Endothelial cell of umbilical vein (primary cell): ENCODE data around the gene COL5A1. TPM values are rescaled to one million over a fixed set of nuclear protein-coding genes. Genes with fewer than 3 reads are reported as not detected.

Experiments used
- BruUV-seq: library from RNA; stranded (reverse); fragments of 400-500 nt; replicated peaks from 2 replicates; lab custom pipeline; 2021; lab: Mats Ljungman, UMichigan
- CTCF ChIA-PET: fragments of 300-600, 350-600 bp; sonication (Branson Sonifier 250); formaldehyde crosslinking; loops from one replicate; lab custom pipeline; 2021; ENCODE audit warnings: antibody characterized with exemption, inconsistent platforms; lab: Charles Lee
- POLR2A ChIA-PET: fragments of 300-600, 350-600 bp; sonication (Branson Sonifier 250); formaldehyde crosslinking; loops from one replicate; lab custom pipeline; 2021; ENCODE audit warnings: antibody characterized with exemption, inconsistent platforms; lab: Charles Lee
- DNase-seq: peaks from one replicate; pipeline ENCODE4 v3.0.0-alpha.2; 2011; ENCODE audit warnings: low read depth, low spot score
- FAIRE-seq: peaks from 2 replicates; lab custom pipeline; 2011; peaks lifted over from hg19 to GRCh38; lab: Jason Lieb, UNC
- H2AFZ ChIP-seq: 2 replicates; pipeline ENCODE4 v1.6.0; 2012; ENCODE audit warnings: low read depth, low read length, control low read depth, inconsistent platforms
- H3K27ac ChIP-seq: 2 replicates; pipeline ENCODE4 v1.5.1; 2011; ENCODE audit warnings: low read depth, mild to moderate bottlenecking, control low read depth, low read length, moderate library complexity; ENCODE audit not compliant: insufficient read depth
- H3K27me3 ChIP-seq, 2 experiments: 2 replicates each; pipeline versions ENCODE4 v1.6.0 to v1.6.1; 2011; ENCODE audit warnings: low read length in 2 of 2, mixed read lengths in 1 of 2; ENCODE audit not compliant: control insufficient read depth in 2 of 2, insufficient read depth in 2 of 2
- H3K36me3 ChIP-seq, 2 experiments: 2 replicates in 1 of 2; 3 replicates in 1 of 2; pipeline ENCODE4 v1.5.1; 2011; ENCODE audit warnings: low read length in 2 of 2, mild to moderate bottlenecking in 1 of 2, moderate library complexity in 1 of 2; ENCODE audit not compliant: control insufficient read depth in 2 of 2, insufficient read depth in 2 of 2; ENCODE audit errors: extremely low read depth in 1 of 2
- H3K4me1 ChIP-seq: 3 replicates; pipeline ENCODE4 v1.5.1; 2011; ENCODE audit warnings: mild to moderate bottlenecking, low read length; ENCODE audit not compliant: control insufficient read depth, insufficient read depth; ENCODE audit errors: extremely low read depth
- H3K4me2 ChIP-seq: 2 replicates; pipeline ENCODE4 v1.6.1; 2011; ENCODE audit warnings: low read length, control low read depth, mixed read lengths; ENCODE audit not compliant: insufficient read depth
- H3K4me3 ChIP-seq, 3 experiments: fragments of 200-600 bp in 1 of 3; sonication (generic), shearing (Covaris generic) in 1 of 3; replicated peaks in 1 of 3; 2 replicates each; pipeline ENCODE4 v1.5.1; 2011 to 2016; ENCODE audit warnings: control low read depth in 3 of 3, low read length in 3 of 3, mild to moderate bottlenecking in 2 of 3, inconsistent platforms in 1 of 3, low read depth in 1 of 3, moderate library complexity in 1 of 3; ENCODE audit not compliant: insufficient read depth in 1 of 3
- H3K79me2 ChIP-seq: 2 replicates; pipeline ENCODE4 v1.6.0; 2012; ENCODE audit warnings: low read length, inconsistent platforms; ENCODE audit not compliant: control insufficient read depth, insufficient read depth
- H3K9ac ChIP-seq: replicated peaks from 2 replicates; pipeline ENCODE3; 2011; ENCODE audit warnings: low read length, control low read depth; ENCODE audit not compliant: insufficient read depth; ENCODE audit errors: extremely low read depth
- H3K9me1 ChIP-seq: replicated peaks from 3 replicates; pipeline ENCODE4 v1.6.0; 2011; ENCODE audit warnings: mild to moderate bottlenecking, low read length; ENCODE audit not compliant: control insufficient read depth, insufficient read depth; ENCODE audit errors: extremely low read depth
- H3K9me3 ChIP-seq: replicated peaks from 2 replicates; pipeline ENCODE4 v1.5.1; 2012; ENCODE audit warnings: low read length, inconsistent platforms; ENCODE audit not compliant: control insufficient read depth, insufficient read depth
- H4K20me1 ChIP-seq: replicated peaks from 2 replicates; pipeline ENCODE3; 2011; ENCODE audit warnings: mild to moderate bottlenecking, low read length; ENCODE audit not compliant: control insufficient read depth, insufficient read depth; ENCODE audit errors: extremely low read depth
- CTCF ChIP-seq, 2 donors: IDR thresholded peaks; 1 replicate in 1 of 2; 2 replicates in 1 of 2; pipeline ENCODE4 v1.5.1; 2011; ENCODE audit warnings: low read length in 2 of 2, mild to moderate bottlenecking in 2 of 2, moderate library complexity in 2 of 2, control low read depth in 1 of 2, inconsistent platforms in 1 of 2, low read depth in 1 of 2; ENCODE audit not compliant: insufficient read depth in 1 of 2; ENCODE audit errors: extremely low read depth in 1 of 2
- EZH2 ChIP-seq: IDR thresholded peaks from 2 replicates; pipeline ENCODE4 v1.6.1; 2012; ENCODE audit warnings: borderline replicate concordance, low read depth, mild to moderate bottlenecking, moderate library complexity, low read length, inconsistent platforms; ENCODE audit not compliant: severe bottlenecking
- FOS ChIP-seq: IDR thresholded peaks from 2 replicates; pipeline ENCODE4 v1.6.1; 2011; ENCODE audit warnings: mild to moderate bottlenecking, low read length, moderate library complexity, borderline replicate concordance; ENCODE audit not compliant: insufficient read depth
- GATA2 ChIP-seq: IDR thresholded peaks from 2 replicates; pipeline ENCODE4 v1.7.0; 2011; ENCODE audit warnings: low read depth, mild to moderate bottlenecking, moderate library complexity, mixed read lengths, low read length; ENCODE audit not compliant: insufficient read length, insufficient read depth
- JUN ChIP-seq: IDR thresholded peaks from 2 replicates; pipeline ENCODE4 v1.6.1; 2011; ENCODE audit warnings: borderline replicate concordance, low read depth; ENCODE audit not compliant: insufficient read length, insufficient read depth
- MAX ChIP-seq: IDR thresholded peaks from 2 replicates; pipeline ENCODE4 v1.6.1; 2011; ENCODE audit not compliant: insufficient read depth, insufficient read length
- MYC ChIP-seq: IDR thresholded peaks from one replicate; pipeline ENCODE4 v1.6.1; 2011; ENCODE audit warnings: mild to moderate bottlenecking, low read depth, low read length
- POLR2A ChIP-seq: IDR thresholded peaks from 2 replicates; pipeline ENCODE4 v1.6.1; 2012; ENCODE audit warnings: low read depth, mild to moderate bottlenecking, control low read depth, low read length
- POLR2AphosphoS5 ChIP-seq: IDR thresholded peaks from 2 replicates; pipeline ENCODE4 v1.6.1; 2012; ENCODE audit warnings: low read depth, mild to moderate bottlenecking, control low read depth, low read length, moderate library complexity; ENCODE audit not compliant: insufficient read depth
- dilution Hi-C: fragments of 300-500 bp; cut with MboI; formaldehyde crosslinking; loops from one replicate; pipeline ENCODE4 v1.15.0; 2019; ENCODE audit warnings: low sequenced_read_pairs; ENCODE audit not compliant: extremely low pct_ligation_motif_present
- intact Hi-C: fragments of 100-400 bp; cut with micrococcal nuclease; formaldehyde crosslinking; loops from one replicate; pipeline ENCODE4 v1.10.0; 2022
- polyA plus RNA-seq, 4 experiments: library from polyadenylated mRNA; depleted of rRNA in 3 of 4; stranded (reverse) in 3 of 4; unstranded in 1 of 4; fragments of >200 nt; gene quantifications; 2 replicates each; pipeline versions ENCODE4 v1.2.1 to v1.2.3, GENCODE V29; 2011 to 2012; ENCODE audit warnings: missing spikeins in 1 of 4
- total RNA-seq: library from RNA; stranded (reverse); gene quantifications from 2 replicates; pipeline ENCODE4 v1.2.3, GENCODE V29; 2021

The COL5A1 gene
- total and polyA plus RNA-seq, 2 donors (not counting 3 experiments of a cell fraction or from before 2014, with no cell fraction given): 97.4 to 175 TPM

- Histone ChIP-seq H2AFZ (no peak overlapping the region), H3K4me2 (no peak overlapping the region), H4K20me1 (no peaks in the 10 kb centered on the region), H3K9me3 (no peaks in the 10 kb centered on the region), H3K9ac (no peak overlapping the region), H3K4me1 (no peaks in the 10 kb centered on the region), H3K9me1 (no peaks in the 10 kb centered on the region), H3K79me2 (no peaks in the 10 kb centered on the region), H3K27me3 (peaks cover 0 to 2% of the 10 kb centered on the region in 2 experiments), H3K36me3 (no peaks in the 10 kb centered on the region), H3K27ac (no peak overlapping the region), H3K4me3 (no peak overlapping the region)
- FAIRE-seq: no peak
- BruUV-seq: no TSS peak
- dilution Hi-C loops: no loop called here
- CTCF ChIA-PET: no interaction called here
- TF ChIP-seq FOS: no peak
- no peak for TF ChIP-seq MAX
- intact Hi-C loops: no loop called here
- no peak for DNase-seq
- POLR2A ChIA-PET: no interaction called here
These were observed 245.6 kb downstream of the COL5A1 start for GRCh38 chr9:134887219-134887618.

- Histone ChIP-seq H3K9me3 (no peaks in the 10 kb centered on the region), H3K36me3 (no peaks in the 10 kb centered on the region), H3K4me2 (no peak overlapping the region), H2AFZ (no peak overlapping the region), H3K4me3 (no peak overlapping the region), H3K27ac (no peak overlapping the region), H3K9me1 (no peaks in the 10 kb centered on the region), H4K20me1 (no peaks in the 10 kb centered on the region), H3K27me3 (peaks cover 0 to 2% of the 10 kb centered on the region in 2 experiments), H3K79me2 (no peaks in the 10 kb centered on the region), H3K9ac (no peak overlapping the region), H3K4me1 (no peaks in the 10 kb centered on the region)
- ChIA-PET POLR2A (no interaction called here), CTCF (no interaction called here)
- no TSS peak for BruUV-seq
- DNase-seq: no peak
- TF ChIP-seq MAX (no peak), MYC (no peak), CTCF (IDR thresholded peaks at IDR 0.05; ENCODE audit: extremely low read depth in 1 of 2, insufficient read depth in 1 of 2, low read depth in 1 of 2, low read length in 2 of 2) (no peak), GATA2 (no peak), EZH2 (no peak), POLR2A (no peak), POLR2AphosphoS5 (no peak), FOS (no peak), JUN (no peak)
- intact Hi-C loops (no loop called here), dilution Hi-C loops (no loop called here)
- FAIRE-seq: no peak
These were observed 246.3 kb downstream of the COL5A1 start for GRCh38 chr9:134887686-134888602.
